K562 (cell line): ENCODE data around the gene MLLT6. TPM values are rescaled to one million over a fixed set of nuclear protein-coding genes. Genes with fewer than 3 reads are reported as not detected.
A peak's percentile ranks its signal among the peaks of the same experiment; 100 is the strongest.

Experiments
- ATF2 ChIP-seq: sonication (generic); formaldehyde crosslinking; IDR thresholded peaks from 2 replicates; pipeline ENCODE4 v1.8.1; 2022; ENCODE audit warnings: missing genetic modification reagents
- DACH1 ChIP-seq: fragments of 450-650 bp; IDR thresholded peaks from 2 replicates; pipeline ENCODE4 v1.6.1; 2018; ENCODE audit not compliant: partially characterized antibody
- FOXK1 ChIP-seq: sonication (generic); formaldehyde crosslinking; IDR thresholded peaks from 2 replicates; pipeline ENCODE4 v1.8.0; 2022; ENCODE audit warnings: missing genetic modification reagents, mild to moderate bottlenecking, borderline replicate concordance
- HMG20A ChIP-seq: fragments of 450-650 bp; formaldehyde crosslinking; conservative IDR thresholded peaks from 2 replicates; pipeline ENCODE4 v1.4.0; 2020; ENCODE audit warnings: mild to moderate bottlenecking, mixed read lengths
- IRF1 ChIP-seq: sonication (generic); formaldehyde crosslinking; IDR thresholded peaks from 2 replicates; pipeline ENCODE4 v1.8.0; 2022; ENCODE audit warnings: missing genetic modification reagents, mild to moderate bottlenecking, borderline replicate concordance
- MTA3 ChIP-seq: fragments of 450-650 bp; formaldehyde crosslinking; IDR thresholded peaks from 2 replicates; pipeline ENCODE4 v1.6.1; 2017; ENCODE audit warnings: mild to moderate bottlenecking, borderline replicate concordance
- OTX1 ChIP-seq: fragments of 450-650 bp; formaldehyde crosslinking; IDR thresholded peaks from 2 replicates; pipeline ENCODE4 v1.4.0; 2022; ENCODE audit warnings: mild to moderate bottlenecking
- RFX1 ChIP-seq: fragments of 450-650 bp; IDR thresholded peaks from 2 replicates; pipeline ENCODE4 v1.6.1; 2016; ENCODE audit warnings: mild to moderate bottlenecking, moderate library complexity
- RUNX1 ChIP-seq: sonication (generic); IDR thresholded peaks from 2 replicates; pipeline ENCODE4 v1.6.1; 2016; ENCODE audit warnings: antibody characterized with exemption, low read depth
- TEAD4 ChIP-seq, 2 experiments: sonication (generic) in 1 of 2; formaldehyde crosslinking in 1 of 2; IDR thresholded peaks; 2 replicates each; pipeline versions ENCODE4 v1.6.1 to v1.8.0; 2012 to 2022; ENCODE audit warnings: borderline replicate concordance in 1 of 2, inconsistent platforms in 1 of 2, low read length in 1 of 2, mild to moderate bottlenecking in 1 of 2, missing genetic modification reagents in 1 of 2
- ZKSCAN3 ChIP-seq: fragments of 250-450 bp; sonication (Bioruptor Pico); IDR thresholded peaks from 2 replicates; pipeline ENCODE4 v1.4.0; 2020
- ZNF584 ChIP-seq: fragments of 200-800 bp; sonication (Bioruptor generic); IDR thresholded peaks from 2 replicates; pipeline ENCODE4 v1.6.1; 2016; ENCODE audit warnings: low read depth, mild to moderate bottlenecking, missing genetic modification characterization, missing compliant biosample characterization
- ZNF79 ChIP-seq: fragments of 250-450 bp; sonication (Bioruptor Pico); IDR thresholded peaks from 2 replicates; pipeline ENCODE4 v1.4.0; 2020; ENCODE audit warnings: low read depth, mild to moderate bottlenecking, moderate library complexity
- polyA plus RNA-seq, 8 experiments: library from polyadenylated mRNA; depleted of rRNA in 4 of 8; stranded (reverse) in 5 of 8; unstranded in 3 of 8; fragments of >200 nt; fragmentation: Nextera tagmentation in 2 of 8; fragmentation: Illumina TruSeq in 1 of 8; extraction: Ambion mirVana in 2 of 8; extraction: Trizol in 1 of 8; gene quantifications; 2 replicates each; pipeline versions ENCODE4 v1.2.1 to v1.2.3, GENCODE V29; 2011 to 2014; ENCODE audit warnings: inconsistent platforms in 1 of 8, missing spikeins in 1 of 8
- total RNA-seq, 7 experiments: library from RNA; depleted of rRNA in 6 of 7; stranded (reverse); fragments of >200 nt in 6 of 7; fragmentation: Illumina TruSeq in 2 of 7; extraction: Trizol in 2 of 7; gene quantifications; 2 replicates each; pipeline versions ENCODE4 v1.2.1 to v1.2.3, GENCODE V29; 2011 to 2021; ENCODE audit warnings: low replicate concordance in 1 of 7
- TF ChIP-seq, protein P1 (sequence below): sonication (generic); formaldehyde crosslinking; IDR thresholded peaks from 2 replicates; pipeline ENCODE4 v1.8.0; 2023; ENCODE audit warnings: missing genetic modification reagents, mild to moderate bottlenecking, borderline replicate concordance
- TF ChIP-seq, protein P2 (sequence below): fragments of 250-450 bp; sonication (Bioruptor Pico); IDR thresholded peaks from 2 replicates; pipeline ENCODE4 v1.5.0; 2020; ENCODE audit warnings: mild to moderate bottlenecking
- TF ChIP-seq, protein P3 (sequence below): sonication (generic); formaldehyde crosslinking; IDR thresholded peaks from 2 replicates; pipeline ENCODE4 v1.8.0; 2022; ENCODE audit warnings: mild to moderate bottlenecking, missing genetic modification reagents

Gene MLLT6
- total and polyA plus RNA-seq, 9 of the 15 experiments (the other 6 are each of a cell fraction or from before 2014, with no cell fraction given), result 3.1 to 71.7 (median 30.0) TPM

- TF ChIP-seq, protein P1, sequence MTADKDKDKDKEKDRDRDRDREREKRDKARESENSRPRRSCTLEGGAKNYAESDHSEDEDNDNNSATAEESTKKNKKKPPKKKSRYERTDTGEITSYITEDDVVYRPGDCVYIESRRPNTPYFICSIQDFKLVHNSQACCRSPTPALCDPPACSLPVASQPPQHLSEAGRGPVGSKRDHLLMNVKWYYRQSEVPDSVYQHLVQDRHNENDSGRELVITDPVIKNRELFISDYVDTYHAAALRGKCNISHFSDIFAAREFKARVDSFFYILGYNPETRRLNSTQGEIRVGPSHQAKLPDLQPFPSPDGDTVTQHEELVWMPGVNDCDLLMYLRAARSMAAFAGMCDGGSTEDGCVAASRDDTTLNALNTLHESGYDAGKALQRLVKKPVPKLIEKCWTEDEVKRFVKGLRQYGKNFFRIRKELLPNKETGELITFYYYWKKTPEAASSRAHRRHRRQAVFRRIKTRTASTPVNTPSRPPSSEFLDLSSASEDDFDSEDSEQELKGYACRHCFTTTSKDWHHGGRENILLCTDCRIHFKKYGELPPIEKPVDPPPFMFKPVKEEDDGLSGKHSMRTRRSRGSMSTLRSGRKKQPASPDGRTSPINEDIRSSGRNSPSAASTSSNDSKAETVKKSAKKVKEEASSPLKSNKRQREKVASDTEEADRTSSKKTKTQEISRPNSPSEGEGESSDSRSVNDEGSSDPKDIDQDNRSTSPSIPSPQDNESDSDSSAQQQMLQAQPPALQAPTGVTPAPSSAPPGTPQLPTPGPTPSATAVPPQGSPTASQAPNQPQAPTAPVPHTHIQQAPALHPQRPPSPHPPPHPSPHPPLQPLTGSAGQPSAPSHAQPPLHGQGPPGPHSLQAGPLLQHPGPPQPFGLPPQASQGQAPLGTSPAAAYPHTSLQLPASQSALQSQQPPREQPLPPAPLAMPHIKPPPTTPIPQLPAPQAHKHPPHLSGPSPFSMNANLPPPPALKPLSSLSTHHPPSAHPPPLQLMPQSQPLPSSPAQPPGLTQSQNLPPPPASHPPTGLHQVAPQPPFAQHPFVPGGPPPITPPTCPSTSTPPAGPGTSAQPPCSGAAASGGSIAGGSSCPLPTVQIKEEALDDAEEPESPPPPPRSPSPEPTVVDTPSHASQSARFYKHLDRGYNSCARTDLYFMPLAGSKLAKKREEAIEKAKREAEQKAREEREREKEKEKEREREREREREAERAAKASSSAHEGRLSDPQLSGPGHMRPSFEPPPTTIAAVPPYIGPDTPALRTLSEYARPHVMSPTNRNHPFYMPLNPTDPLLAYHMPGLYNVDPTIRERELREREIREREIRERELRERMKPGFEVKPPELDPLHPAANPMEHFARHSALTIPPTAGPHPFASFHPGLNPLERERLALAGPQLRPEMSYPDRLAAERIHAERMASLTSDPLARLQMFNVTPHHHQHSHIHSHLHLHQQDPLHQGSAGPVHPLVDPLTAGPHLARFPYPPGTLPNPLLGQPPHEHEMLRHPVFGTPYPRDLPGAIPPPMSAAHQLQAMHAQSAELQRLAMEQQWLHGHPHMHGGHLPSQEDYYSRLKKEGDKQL (CRISPR knock-in tag), result no peak
- TF ChIP-seq FOXK1 (CRISPR knock-in tag), result no peak; the same call in 1 of the 2 replicates
- TF ChIP-seq HMG20A (CRISPR knock-in tag), result no peak
- TF ChIP-seq MTA3, result peak; percentile 77
- peak; percentile 81; the same call in 1 of the 2 replicates for TF ChIP-seq ZNF584 (CRISPR knock-in tag)
- TF ChIP-seq ZNF79 (CRISPR knock-in tag), result no peak
- TF ChIP-seq OTX1, result peak; percentile 97
- TF ChIP-seq DACH1, result peak; percentile 57
- no peak for TF ChIP-seq ZKSCAN3 (CRISPR knock-in tag)
- no peak for TF ChIP-seq IRF1 (CRISPR knock-in tag)
- TF ChIP-seq RUNX1, result no peak
- TF ChIP-seq TEAD4 (IDR thresholded peaks at IDR 0.05; ENCODE audit: low read length), result no peak
- no peak for TF ChIP-seq TEAD4 (CRISPR knock-in tag; IDR thresholded peaks at IDR 0.05; ENCODE audit: borderline replicate concordance)
- TF ChIP-seq ATF2 (CRISPR knock-in tag), result no peak
- TF ChIP-seq RFX1, result no peak
- TF ChIP-seq, protein P2, sequence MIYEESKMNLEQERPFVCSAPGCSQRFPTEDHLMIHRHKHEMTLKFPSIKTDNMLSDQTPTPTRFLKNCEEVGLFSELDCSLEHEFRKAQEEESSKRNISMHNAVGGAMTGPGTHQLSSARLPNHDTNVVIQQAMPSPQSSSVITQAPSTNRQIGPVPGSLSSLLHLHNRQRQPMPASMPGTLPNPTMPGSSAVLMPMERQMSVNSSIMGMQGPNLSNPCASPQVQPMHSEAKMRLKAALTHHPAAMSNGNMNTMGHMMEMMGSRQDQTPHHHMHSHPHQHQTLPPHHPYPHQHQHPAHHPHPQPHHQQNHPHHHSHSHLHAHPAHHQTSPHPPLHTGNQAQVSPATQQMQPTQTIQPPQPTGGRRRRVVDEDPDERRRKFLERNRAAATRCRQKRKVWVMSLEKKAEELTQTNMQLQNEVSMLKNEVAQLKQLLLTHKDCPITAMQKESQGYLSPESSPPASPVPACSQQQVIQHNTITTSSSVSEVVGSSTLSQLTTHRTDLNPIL (CRISPR knock-in tag), result no peak
- TF ChIP-seq, protein P3, sequence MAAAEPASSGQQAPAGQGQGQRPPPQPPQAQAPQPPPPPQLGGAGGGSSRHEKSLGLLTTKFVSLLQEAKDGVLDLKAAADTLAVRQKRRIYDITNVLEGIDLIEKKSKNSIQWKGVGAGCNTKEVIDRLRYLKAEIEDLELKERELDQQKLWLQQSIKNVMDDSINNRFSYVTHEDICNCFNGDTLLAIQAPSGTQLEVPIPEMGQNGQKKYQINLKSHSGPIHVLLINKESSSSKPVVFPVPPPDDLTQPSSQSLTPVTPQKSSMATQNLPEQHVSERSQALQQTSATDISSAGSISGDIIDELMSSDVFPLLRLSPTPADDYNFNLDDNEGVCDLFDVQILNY (CRISPR knock-in tag), result no peak
Observed at GRCh38 chr17:38752308-38753070, 47.4 kb downstream of the MLLT6 start, which contains the start of gene PSMB3 (continued).
